GM12878 (cell line): ENCODE results near the gene MBD3L2. TPM values are rescaled to one million over a fixed set of nuclear protein-coding genes. Genes with fewer than 3 reads are reported as not detected.
"Not testable (repeated sequence)": the region's sequence is repeated elsewhere in the genome, so short reads cannot be mapped to it uniquely, and the experiment has no call there.

ENCODE experiments used
- ATAC-seq: fragments of 200-7000 bp; cut with Tn5 transposase; 3 replicates; pipeline ENCODE4 v1.9.1; 2020; ENCODE audit warnings: mild to moderate bottlenecking, moderate library complexity
- BruUV-seq: library from RNA; stranded (reverse); fragments of 400-500 nt; replicated peaks from 2 replicates; lab custom pipeline; 2021; lab: Mats Ljungman, UMichigan
- CTCF ChIA-PET: fragments of 300-600 bp; sonication (Branson Sonifier 250); formaldehyde crosslinking; extraction: SDS; loops from one replicate; lab custom pipeline; 2021; ENCODE audit warnings: inconsistent platforms; lab: Yijun Ruan, JAX
- POLR2A ChIA-PET: fragments of 350-600 bp; formaldehyde crosslinking; extraction: SDS; loops from one replicate; lab custom pipeline; 2021; ENCODE audit warnings: inconsistent platforms; lab: Charles Lee
- RAD21 ChIA-PET: fragments of 300-600 bp; sonication (Branson Sonifier 250); formaldehyde crosslinking; loops from one replicate; lab custom pipeline; 2023; ENCODE audit warnings: antibody characterized with exemption; ENCODE audit not compliant: unreplicated experiment; lab: Charles Lee
- SMC1A ChIA-PET: fragments of 300-600 bp; sonication (Branson Sonifier 250); formaldehyde crosslinking; loops from one replicate; lab custom pipeline; 2023; ENCODE audit not compliant: unreplicated experiment, uncharacterized antibody; lab: Charles Lee
- DNase-seq: peaks from one replicate; pipeline ENCODE4 v3.0.0-alpha.2; 2011; ENCODE audit warnings: low read depth, low spot score
- FAIRE-seq: peaks from 3 replicates; lab custom pipeline; 2011; peaks lifted over from hg19 to GRCh38; lab: Jason Lieb, UNC
- H2AFZ ChIP-seq: 2 replicates; pipeline ENCODE4 v1.6.0; 2011; ENCODE audit warnings: low read depth, low read length, control low read depth; ENCODE audit not compliant: control insufficient read depth
- H3K27ac ChIP-seq: 2 replicates; pipeline ENCODE4 v1.5.1; 2011; ENCODE audit warnings: control low read depth; ENCODE audit not compliant: control insufficient read depth, insufficient read depth
- H3K27me3 ChIP-seq, 2 experiments: replicated peaks in 1 of 2; 2 replicates each; pipeline versions ENCODE4 v1.6.0 to v1.6.1; 2011; ENCODE audit warnings: low read length in 1 of 2; ENCODE audit not compliant: control insufficient read depth in 2 of 2, insufficient read depth in 2 of 2
- H3K36me3 ChIP-seq, 2 experiments: 2 replicates each; pipeline ENCODE4 v1.5.1; 2011; ENCODE audit warnings: low read length in 1 of 2; ENCODE audit not compliant: control insufficient read depth in 2 of 2, insufficient read depth in 2 of 2
- H3K4me1 ChIP-seq: 2 replicates; pipeline ENCODE4 v1.6.1; 2011; ENCODE audit warnings: mild to moderate bottlenecking, low read length, moderate library complexity, mixed read lengths; ENCODE audit not compliant: control insufficient read depth, insufficient read depth
- H3K4me2 ChIP-seq: 2 replicates; pipeline ENCODE4 v1.6.0; 2011; ENCODE audit warnings: control low read depth; ENCODE audit not compliant: control insufficient read depth, insufficient read depth
- H3K4me3 ChIP-seq: fragments of 200-600 bp; sonication (generic); 2 replicates; pipeline ENCODE4 v1.5.1; 2016
- H3K79me2 ChIP-seq: 2 replicates; pipeline ENCODE4 v1.6.0; 2011; ENCODE audit warnings: low read length; ENCODE audit not compliant: control insufficient read depth, insufficient read depth
- H3K9ac ChIP-seq: 2 replicates; pipeline ENCODE4 v1.8.0; 2011; ENCODE audit warnings: low read length, control low read depth, mixed read lengths; ENCODE audit not compliant: control insufficient read depth, insufficient read depth
- H3K9me3 ChIP-seq: replicated peaks from 3 replicates; pipeline ENCODE4 v1.5.1; 2011; ENCODE audit warnings: mild to moderate bottlenecking, low read length; ENCODE audit not compliant: control insufficient read depth, insufficient read depth
- H4K20me1 ChIP-seq: 2 replicates; pipeline ENCODE4 v1.6.0; 2011; ENCODE audit not compliant: control insufficient read depth, insufficient read depth
- CTCF ChIP-seq, 3 experiments: IDR thresholded peaks in 2 of 3; conservative IDR thresholded peaks in 1 of 3; 2 replicates each; pipeline ENCODE4 v1.5.1; 2011; ENCODE audit warnings: low read depth in 3 of 3, low read length in 3 of 3, mild to moderate bottlenecking in 3 of 3, control low read depth in 2 of 3, moderate library complexity in 2 of 3, inconsistent platforms in 1 of 3, mixed read lengths in 1 of 3; ENCODE audit not compliant: control insufficient read depth in 2 of 3, insufficient read depth in 1 of 3; ENCODE audit errors: extremely low read depth in 1 of 3
- RAD21 ChIP-seq: IDR thresholded peaks from 2 replicates; pipeline ENCODE4 v1.6.1; 2011; ENCODE audit warnings: mild to moderate bottlenecking, low read depth, low read length, moderate library complexity; ENCODE audit not compliant: insufficient read depth
- ZBTB33 ChIP-seq: fragments of 450-650 bp; IDR thresholded peaks from 2 replicates; pipeline ENCODE4 v1.6.1; 2017; ENCODE audit warnings: mild to moderate bottlenecking
- WGBS: methylation state at CpG from one replicate; pipeline ENCODE4 v1.1.6; 2016; ENCODE audit warnings: low lambda C conversion rate; ENCODE audit not compliant: insufficient replicate concordance, insufficient coverage; ENCODE audit errors: missing lambda C conversion rate; 5-methylcytosine and 5-hydroxymethylcytosine counted together
- in situ Hi-C: fragments of 300-500 bp; cut with MboI; formaldehyde crosslinking; loops from 9 replicates; pipeline ENCODE4 v1.14.3; 2018; ENCODE audit warnings: mixed read lengths
- intact Hi-C: fragments of 100-400 bp; cut with micrococcal nuclease; formaldehyde crosslinking; loops from one replicate; pipeline ENCODE4 v1.14.2; 2022; ENCODE audit not compliant: unreplicated experiment
- polyA plus RNA-seq, 11 experiments: library from polyadenylated mRNA; depleted of rRNA in 4 of 11; unstranded in 6 of 11; stranded (reverse) in 5 of 11; fragments of >200 nt; fragmentation: Nextera tagmentation in 4 of 11; fragmentation: Illumina TruSeq in 1 of 11; extraction: Ambion mirVana in 4 of 11; extraction: Trizol in 1 of 11; gene quantifications; 1 replicate in 1 of 11; 2 replicates in 10 of 11; pipeline versions ENCODE4 v1.2.1 to v1.2.3, GENCODE V29; 2011 to 2016; ENCODE audit warnings: inconsistent platforms in 2 of 11, missing spikeins in 2 of 11, low read depth in 1 of 11
- total RNA-seq, 4 experiments: library from RNA; depleted of rRNA in 3 of 4; stranded (reverse); fragments of >200 nt in 3 of 4; fragmentation: Illumina TruSeq in 1 of 4; extraction: Trizol in 1 of 4; gene quantifications; 2 replicates each; pipeline versions ENCODE4 v1.2.1 to v1.2.3, GENCODE V29; 2013 to 2021

Gene MBD3L2
- total and polyA plus RNA-seq, 10 of the 15 experiments (the other 5 are each of a cell fraction or from before 2014, with no cell fraction given) = not detected

- H3K27me3 ChIP-seq, ATAC-seq, H2AFZ ChIP-seq, H3K27ac ChIP-seq, H3K9ac ChIP-seq, in situ Hi-C loops, H3K4me2 ChIP-seq, H3K4me3 ChIP-seq, POLR2A ChIA-PET, BruUV-seq, H3K4me1 ChIP-seq, CTCF ChIA-PET, FAIRE-seq, intact Hi-C loops, DNase-seq, H3K9me3 ChIP-seq, H3K36me3 ChIP-seq, RAD21 ChIA-PET, H4K20me1 ChIP-seq, SMC1A ChIA-PET: not testable (repeated sequence)
- TF ChIP-seq CTCF (IDR thresholded peaks at IDR 0.05 in 2 of 3, conservative IDR thresholded peaks at IDR 0.05 in 1 of 3; ENCODE audit: control insufficient read depth in 2 of 3, extremely low read depth in 1 of 3, insufficient read depth in 1 of 3, low read depth in 3 of 3, low read length in 3 of 3) = peak; percentile 3 to 20 (median 18); a peak in 2 of 6 replicates
- TF ChIP-seq RAD21 = peak; percentile 36; the same call in 1 of the 2 replicates
- TF ChIP-seq ZBTB33 = peak; percentile 99
- H3K79me2 ChIP-seq = peaks cover 12% of the 10 kb centered on the region
- WGBS = 57% methylated on average over 13 of the region's 13 CpGs
Observed at GRCh38 chr19:7067122-7067521, 18.0 kb downstream of the MBD3L2 start.
